ENCODE data around the gene LRP8.

- TF ChIP-seq EZH2 (IDR thresholded peaks at IDR 0.05; ENCODE audit: low read length) (no peak), CTCF (optimal IDR thresholded peaks at IDR 0.05 in 1 of 3, IDR thresholded peaks at IDR 0.05 in 1 of 3, conservative IDR thresholded peaks at IDR 0.05 in 1 of 3; ENCODE audit: extremely low read depth in 1 of 3, insufficient read depth in 2 of 3, low read length in 3 of 3) (no peak)
These were observed 50.5 kb downstream of the LRP8 start for GRCh38 chr1:53277326-53277725.
